ENCODE measurements around the gene DNAJC13. TPM values are rescaled to one million over a fixed set of nuclear protein-coding genes. Genes with fewer than 3 reads are reported as not detected.
"Not testable (repeated sequence)": the region's sequence is repeated elsewhere in the genome, so short reads cannot be mapped to it uniquely, and the experiment has no call there.

Gene DNAJC13
- total RNA-seq, 1 experiment from 2014 or later = 18.1 TPM

GRCh38 chr3:132386259-132386658 lies 31.0 kb upstream of the DNAJC13 start:
- Histone ChIP-seq H2BK5ac (ENCODE audit: insufficient read length, low read length) (no peak overlapping the region), H4K91ac (ENCODE audit: insufficient read length, low read depth, low read length) (no peak overlapping the region), H4K8ac (replicated peaks; ENCODE audit: insufficient read length, low read depth, low read length) (no peak overlapping the region), H3K9ac (ENCODE audit: extremely low read depth, insufficient read length, low read length) (no peak overlapping the region), H3K23me2 (ENCODE audit: insufficient read length, low read depth, low read length, poor library complexity, severe bottlenecking) (no peaks in the 10 kb centered on the region), H3K9me3 (ENCODE audit: control insufficient read depth, low read depth, low read length) (no peaks in the 10 kb centered on the region), H3K56ac (ENCODE audit: insufficient read length, low read depth, low read length) (no peak overlapping the region), H2AK5ac (ENCODE audit: insufficient read length, low read length) (no peak overlapping the region), H3K79me2 (ENCODE audit: insufficient read depth, low read length) (no peaks in the 10 kb centered on the region), H3T11ph (ENCODE audit: low read length) (no peak overlapping the region), H2BK12ac (ENCODE audit: insufficient read length, low read depth, low read length) (no peak overlapping the region), H2BK20ac (ENCODE audit: low read depth, low read length, poor library complexity, severe bottlenecking) (no peak overlapping the region), H4K20me1 (ENCODE audit: control insufficient read depth, insufficient read depth, insufficient read length) (no peaks in the 10 kb centered on the region), H2BK15ac (ENCODE audit: low read depth, low read length) (no peak overlapping the region), H3K27ac (ENCODE audit: insufficient read length, low read depth, low read length) (no peak overlapping the region), H3K4me1 (ENCODE audit: insufficient read depth, low read length) (peaks cover 5% of the 10 kb centered on the region; the same call in 1 of the 2 replicates), H3K79me1 (ENCODE audit: insufficient read depth, low read depth, low read length, poor library complexity, severe bottlenecking) (no peaks in the 10 kb centered on the region), H2AFZ (ENCODE audit: low read length) (no peak overlapping the region), H3K18ac (ENCODE audit: insufficient read length, low read depth, low read length) (no peak overlapping the region), H4K5ac (ENCODE audit: insufficient read length, low read depth, low read length) (no peak overlapping the region), H3K4ac (ENCODE audit: low read depth, low read length) (no peak overlapping the region), H3K23ac (ENCODE audit: insufficient read length, low read depth, low read length) (no peak overlapping the region), H3K4me2 (ENCODE audit: insufficient read depth, insufficient read length, low read length) (no peak overlapping the region), H3K27me3 (ENCODE audit: insufficient read depth, low read length) (no peaks in the 10 kb centered on the region), H2BK120ac (ENCODE audit: low read depth, low read length, poor library complexity, severe bottlenecking) (no peak overlapping the region), H3K14ac (ENCODE audit: insufficient read depth, low read length) (no peak overlapping the region)
- WGBS (ENCODE audit: extremely low coverage, insufficient read length, low lambda C conversion rate) = no CpG with 5 or more reads among the region's 8 CpGs
- no peak for DNase-seq
- Mint-ChIP-seq H3K27me3 (ENCODE audit: low read depth) (no peaks in the 10 kb centered on the region), H3K27ac (peak overlapping the region in 1 of 3 experiments; percentile 37; a peak in 1 of 7 replicates), H3K9me3 (peaks cover 5 to 7% of the 10 kb centered on the region in 2 experiments; a peak in 4 of 5 replicates), H3K4me1 (peaks cover 14 to 17% of the 10 kb centered on the region in 2 experiments), H3K4me3 (no peak overlapping the region), H3K36me3 (ENCODE audit: insufficient read depth in 1 of 3, low read depth in 3 of 3) (peaks cover 3 to 14% (median 5%) of the 10 kb centered on the region in 3 experiments; a peak in 6 of 7 replicates)
- TF ChIP-seq CTCF (conservative IDR thresholded peaks at IDR 0.05) = no peak

- H3K9me3 Mint-ChIP-seq; H3K79me2 ChIP-seq (ENCODE audit: insufficient read depth, low read length); H3K4me3 Mint-ChIP-seq; H3K4me1 Mint-ChIP-seq; H2BK12ac ChIP-seq (ENCODE audit: insufficient read length, low read depth, low read length); H3K9me3 ChIP-seq (ENCODE audit: control insufficient read depth, low read depth, low read length); H2BK5ac ChIP-seq (ENCODE audit: insufficient read length, low read length); H4K8ac ChIP-seq (replicated peaks; ENCODE audit: insufficient read length, low read depth, low read length); H3K23ac ChIP-seq (ENCODE audit: insufficient read length, low read depth, low read length); H3K56ac ChIP-seq (ENCODE audit: insufficient read length, low read depth, low read length); H4K91ac ChIP-seq (ENCODE audit: insufficient read length, low read depth, low read length); H2BK120ac ChIP-seq (ENCODE audit: low read depth, low read length, poor library complexity, severe bottlenecking); H2AK5ac ChIP-seq (ENCODE audit: insufficient read length, low read length); H2BK15ac ChIP-seq (ENCODE audit: low read depth, low read length); H3K23me2 ChIP-seq (ENCODE audit: insufficient read length, low read depth, low read length, poor library complexity, severe bottlenecking); H4K5ac ChIP-seq (ENCODE audit: insufficient read length, low read depth, low read length); H3K18ac ChIP-seq (ENCODE audit: insufficient read length, low read depth, low read length); DNase-seq; H3K27me3 Mint-ChIP-seq (ENCODE audit: low read depth); H3K9ac ChIP-seq (ENCODE audit: extremely low read depth, insufficient read length, low read length); H3K4me1 ChIP-seq (ENCODE audit: insufficient read depth, low read length); H3K27ac Mint-ChIP-seq; H3K4ac ChIP-seq (ENCODE audit: low read depth, low read length); H3K4me2 ChIP-seq (ENCODE audit: insufficient read depth, insufficient read length, low read length); H2AFZ ChIP-seq (ENCODE audit: low read length); H4K20me1 ChIP-seq (ENCODE audit: control insufficient read depth, insufficient read depth, insufficient read length); H3K79me1 ChIP-seq (ENCODE audit: insufficient read depth, low read depth, low read length, poor library complexity, severe bottlenecking); H3T11ph ChIP-seq (ENCODE audit: low read length); H3K27ac ChIP-seq (ENCODE audit: insufficient read length, low read depth, low read length); H3K27me3 ChIP-seq (ENCODE audit: insufficient read depth, low read length); H3K14ac ChIP-seq (ENCODE audit: insufficient read depth, low read length); H2BK20ac ChIP-seq (ENCODE audit: low read depth, low read length, poor library complexity, severe bottlenecking): not testable (repeated sequence)
- no CpG with 5 or more reads among the region's 1 CpG for WGBS (ENCODE audit: extremely low coverage, insufficient read length, low lambda C conversion rate)
- peaks cover 0 to 10% (median 8%) of the 10 kb centered on the region in 3 experiments; a peak in 6 of 7 replicates for H3K36me3 Mint-ChIP-seq (ENCODE audit: insufficient read depth in 1 of 3, low read depth in 3 of 3)
These were observed 24.6 kb upstream of the DNAJC13 start for GRCh38 chr3:132392675-132393074.
